ENCODE data around the gene BAD. TPM values are rescaled to one million over a fixed set of nuclear protein-coding genes. Genes with fewer than 3 reads are reported as not detected.

BAD gene
- total and polyA plus RNA-seq, 2 donors (not counting 1 experiment from before 2014, with no cell fraction given): 24.0 to 39.1 TPM

DNA sequence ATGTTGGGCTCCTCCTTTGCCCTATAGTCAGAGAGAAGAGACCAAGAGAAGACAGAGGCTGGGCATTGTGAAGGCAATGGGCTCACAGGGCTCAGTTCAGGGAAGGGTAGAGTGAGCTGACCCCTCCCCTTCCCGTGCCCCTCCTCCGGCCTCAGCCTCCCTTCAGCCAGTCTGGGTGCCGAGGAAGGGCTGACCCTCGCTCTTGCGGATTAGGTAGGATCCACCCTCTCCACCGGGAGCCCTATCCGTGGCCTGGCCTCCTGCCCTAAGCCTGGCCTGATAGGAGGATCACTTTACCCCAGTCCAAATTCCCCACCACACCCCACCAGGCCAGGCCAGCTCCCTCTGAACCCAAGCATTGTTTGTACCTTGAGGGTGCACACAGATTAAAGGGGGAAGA, 35.9 kb downstream of the BAD start:
- H3K79me2 ChIP-seq (ENCODE audit: control insufficient read depth, insufficient read depth, low read length): peaks cover 4% of the 10 kb centered on the region
- Mint-ChIP-seq H3K27ac (peak overlapping the region; percentile 32), H3K4me3 (peak overlapping the region; percentile 79), H3K27me3 (no peaks in the 10 kb centered on the region), H3K9me3 (ENCODE audit: insufficient read depth) (no peaks in the 10 kb centered on the region), H3K4me1 (peaks cover 36% of the 10 kb centered on the region)
- no peak overlapping the region for H3K4me2 ChIP-seq (replicated peaks; ENCODE audit: low read depth, low read length, poor library complexity, severe bottlenecking)
- no peaks in the 10 kb centered on the region for H3K27me3 ChIP-seq (replicated peaks in 1 of 4; ENCODE audit: control extremely low read depth in 1 of 4, control insufficient read depth in 3 of 4, insufficient read depth in 4 of 4, low read length in 3 of 4)
- ChIA-PET POLR2A (no interaction called here), CTCF (interaction anchor here (1.2 to 10.4 kb wide), 5 partner anchors 11 to 53 kb away, joined by 3 to 141 read pairs (median 7); partner anchors contain the start of gene FERMT3)
- no peak overlapping the region for H2AFZ ChIP-seq (ENCODE audit: insufficient read depth, low read depth, low read length, poor library complexity, severe bottlenecking)
- H3K4me3 ChIP-seq (ENCODE audit: control extremely low read depth in 1 of 5, extremely low read depth in 1 of 5, insufficient read depth in 1 of 5, low read depth in 2 of 5, low read length in 4 of 5): no peak overlapping the region
- intact Hi-C loops (cut with micrococcal nuclease): no loop called here
- WGBS (ENCODE audit: insufficient coverage): 100% methylated on average over 2 of the region's 7 CpGs
- H3K27ac ChIP-seq (ENCODE audit: low read length in 2 of 2): no peak overlapping the region
- H3K9ac ChIP-seq (ENCODE audit: low read length): no peak overlapping the region
- no peak for DNase-seq
- H3K36me3 ChIP-seq (replicated peaks in 1 of 2; ENCODE audit: control extremely low read depth in 1 of 2, control insufficient read depth in 1 of 2, extremely low read depth in 1 of 2, insufficient read depth in 2 of 2, low read length in 1 of 2): peaks cover 0 to 4% of the 10 kb centered on the region in 2 experiments
- no peak for TF ChIP-seq EZH2 (IDR thresholded peaks at IDR 0.05; ENCODE audit: borderline replicate concordance, insufficient read depth, low read depth, low read length, poor library complexity, severe bottlenecking)
- TF ChIP-seq, protein P1, sequence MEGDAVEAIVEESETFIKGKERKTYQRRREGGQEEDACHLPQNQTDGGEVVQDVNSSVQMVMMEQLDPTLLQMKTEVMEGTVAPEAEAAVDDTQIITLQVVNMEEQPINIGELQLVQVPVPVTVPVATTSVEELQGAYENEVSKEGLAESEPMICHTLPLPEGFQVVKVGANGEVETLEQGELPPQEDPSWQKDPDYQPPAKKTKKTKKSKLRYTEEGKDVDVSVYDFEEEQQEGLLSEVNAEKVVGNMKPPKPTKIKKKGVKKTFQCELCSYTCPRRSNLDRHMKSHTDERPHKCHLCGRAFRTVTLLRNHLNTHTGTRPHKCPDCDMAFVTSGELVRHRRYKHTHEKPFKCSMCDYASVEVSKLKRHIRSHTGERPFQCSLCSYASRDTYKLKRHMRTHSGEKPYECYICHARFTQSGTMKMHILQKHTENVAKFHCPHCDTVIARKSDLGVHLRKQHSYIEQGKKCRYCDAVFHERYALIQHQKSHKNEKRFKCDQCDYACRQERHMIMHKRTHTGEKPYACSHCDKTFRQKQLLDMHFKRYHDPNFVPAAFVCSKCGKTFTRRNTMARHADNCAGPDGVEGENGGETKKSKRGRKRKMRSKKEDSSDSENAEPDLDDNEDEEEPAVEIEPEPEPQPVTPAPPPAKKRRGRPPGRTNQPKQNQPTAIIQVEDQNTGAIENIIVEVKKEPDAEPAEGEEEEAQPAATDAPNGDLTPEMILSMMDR (IDR thresholded peaks at IDR 0.05): no peak
- peaks cover 27 to 51% of the 10 kb centered on the region in 2 donors for H3K4me1 ChIP-seq (ENCODE audit: control insufficient read depth in 2 of 2, insufficient read depth in 2 of 2, low read length in 2 of 2)
- H4K20me1 ChIP-seq (ENCODE audit: control insufficient read depth, insufficient read depth, low read length, poor library complexity, severe bottlenecking): no peaks in the 10 kb centered on the region
- ATAC-seq (ENCODE audit: low read depth): no peak
- no peaks in the 10 kb centered on the region for H3K9me3 ChIP-seq (ENCODE audit: control extremely low read depth in 1 of 3, control insufficient read depth in 2 of 3, insufficient read depth in 1 of 3, low read length in 2 of 3)

DNA sequence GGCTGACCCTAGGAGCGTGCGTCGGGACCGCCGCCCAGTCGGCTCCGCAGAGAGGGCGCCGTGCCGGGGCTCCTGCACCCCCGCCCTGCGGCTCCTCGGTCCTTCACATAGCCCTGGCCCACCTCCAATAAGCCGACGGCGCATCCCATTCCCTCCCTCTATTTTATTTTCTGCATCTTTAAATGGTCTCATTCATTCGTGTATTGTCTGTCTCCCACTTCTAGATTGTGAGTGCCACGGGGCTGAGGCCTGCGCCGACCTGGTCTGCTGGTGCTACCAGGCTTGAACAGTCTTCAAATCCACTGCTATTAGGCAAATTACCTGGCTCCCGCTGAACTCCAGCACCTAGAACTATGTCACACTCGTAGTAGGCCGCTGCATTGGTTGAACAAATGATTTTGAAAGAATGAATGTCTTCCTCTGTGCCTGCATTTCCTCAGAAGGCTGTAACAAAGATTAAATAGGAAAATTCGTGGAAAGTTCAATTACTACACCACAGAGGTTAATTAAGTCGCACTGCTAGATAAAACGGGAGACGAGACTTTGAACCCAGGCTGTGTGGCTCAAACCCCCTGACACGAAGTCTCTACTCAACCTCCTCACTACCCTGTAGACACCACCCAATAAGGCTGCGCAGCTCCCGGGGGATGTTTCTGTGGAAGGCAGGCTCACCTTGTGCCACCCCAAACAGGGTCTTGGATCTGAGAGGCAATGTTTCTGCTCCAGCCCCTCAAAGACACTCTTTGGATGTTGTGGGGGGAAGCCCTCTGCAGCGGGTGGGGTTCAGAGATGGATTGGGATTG, 36.5 kb downstream of the BAD start:
- Histone ChIP-seq H3K9me3 (ENCODE audit: control extremely low read depth in 1 of 3, control insufficient read depth in 2 of 3, insufficient read depth in 1 of 3, low read length in 2 of 3) (no peaks in the 10 kb centered on the region), H3K4me3 (ENCODE audit: control extremely low read depth in 1 of 5, extremely low read depth in 1 of 5, insufficient read depth in 1 of 5, low read depth in 2 of 5, low read length in 4 of 5) (peak overlapping the region in 4 of 5 experiments; percentile 78 to 99 (median 90)), H3K9ac (ENCODE audit: low read length) (peak overlapping the region; percentile 80), H3K4me1 (ENCODE audit: control insufficient read depth in 2 of 2, insufficient read depth in 2 of 2, low read length in 2 of 2) (peaks cover 27 to 54% of the 10 kb centered on the region in 2 donors), H3K79me2 (ENCODE audit: control insufficient read depth, insufficient read depth, low read length) (peaks cover 4% of the 10 kb centered on the region), H3K27ac (ENCODE audit: low read length in 2 of 2) (no peak overlapping the region), H3K36me3 (replicated peaks in 1 of 2; ENCODE audit: control extremely low read depth in 1 of 2, control insufficient read depth in 1 of 2, extremely low read depth in 1 of 2, insufficient read depth in 2 of 2, low read length in 1 of 2) (peaks cover 0 to 8% of the 10 kb centered on the region in 2 experiments), H4K20me1 (ENCODE audit: control insufficient read depth, insufficient read depth, low read length, poor library complexity, severe bottlenecking) (no peaks in the 10 kb centered on the region), H2AFZ (ENCODE audit: insufficient read depth, low read depth, low read length, poor library complexity, severe bottlenecking) (peak overlapping the region; percentile 83), H3K4me2 (replicated peaks; ENCODE audit: low read depth, low read length, poor library complexity, severe bottlenecking) (peak overlapping the region; percentile 99), H3K27me3 (replicated peaks in 1 of 4; ENCODE audit: control extremely low read depth in 1 of 4, control insufficient read depth in 3 of 4, insufficient read depth in 4 of 4, low read length in 3 of 4) (no peaks in the 10 kb centered on the region)
- POLR2A ChIA-PET: interaction anchor here (2.0 to 4.0 kb wide), 3 partner anchors 22 to 43 kb away, joined by 7 to 37 read pairs (median 11); partner anchors contain the start of genes BAD and FERMT3
- no peaks in the 10 kb centered on the region for H3K9me3 Mint-ChIP-seq (ENCODE audit: insufficient read depth)
- H3K4me1 Mint-ChIP-seq: peaks cover 38% of the 10 kb centered on the region
- H3K4me3 Mint-ChIP-seq: peak overlapping the region; percentile 89
- CTCF ChIA-PET: interaction anchor here (2.4 to 10.4 kb wide), 3 partner anchors 21 to 53 kb away, joined by 7 to 141 read pairs (median 51); partner anchors contain the start of gene FERMT3
- DNase-seq: no peak
- no peaks in the 10 kb centered on the region for H3K27me3 Mint-ChIP-seq
- no peak for ATAC-seq (ENCODE audit: low read depth)
- intact Hi-C loops (cut with micrococcal nuclease): loop anchor here (1.0 kb wide), 1 partner anchor 21 kb away; no protein-coding TSS in a partner anchor
- TF ChIP-seq EZH2 (IDR thresholded peaks at IDR 0.05; ENCODE audit: borderline replicate concordance, insufficient read depth, low read depth, low read length, poor library complexity, severe bottlenecking): no peak
- TF ChIP-seq, protein P1 (IDR thresholded peaks at IDR 0.05): no peak
- WGBS (ENCODE audit: insufficient coverage): 54% methylated on average over 23 of the region's 31 CpGs
- peak overlapping the region; percentile 70 for H3K27ac Mint-ChIP-seq

Data from B cell (primary cell).